ENCODE results near the gene TOMM40. TPM values are rescaled to one million over a fixed set of nuclear protein-coding genes. Genes with fewer than 3 reads are reported as not detected.

TOMM40 gene
- total RNA-seq, 3 donors from 2014 or later: 47.9 to 82.6 (median 53.5) TPM

DNA sequence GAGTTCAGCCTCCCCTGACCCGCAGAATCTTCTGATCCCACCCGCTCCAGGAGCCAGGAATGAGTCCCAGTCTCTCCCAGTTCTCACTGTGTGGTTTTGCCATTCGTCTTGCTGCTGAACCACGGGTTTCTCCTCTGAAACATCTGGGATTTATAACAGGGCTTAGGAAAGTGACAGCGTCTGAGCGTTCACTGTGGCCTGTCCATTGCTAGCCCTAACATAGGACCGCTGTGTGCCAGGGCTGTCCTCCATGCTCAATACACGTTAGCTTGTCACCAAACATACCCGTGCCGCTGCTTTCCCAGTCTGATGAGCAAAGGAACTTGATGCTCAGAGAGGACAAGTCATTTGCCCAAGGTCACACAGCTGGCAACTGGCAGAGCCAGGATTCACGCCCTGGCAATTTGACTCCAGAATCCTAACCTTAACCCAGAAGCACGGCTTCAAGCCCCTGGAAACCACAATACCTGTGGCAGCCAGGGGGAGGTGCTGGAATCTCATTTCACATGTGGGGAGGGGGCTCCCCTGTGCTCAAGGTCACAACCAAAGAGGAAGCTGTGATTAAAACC is 13.5 kb downstream of the TOMM40 start:
- Histone ChIP-seq H3K4me3 (no peak overlapping the region), H3K36me3 (ENCODE audit: low read depth) (no peaks in the 10 kb centered on the region), H3K9me3 (no peaks in the 10 kb centered on the region), H3K4me1 (ENCODE audit: low read depth) (peaks cover 6% of the 10 kb centered on the region)
- no peak for TF ChIP-seq CTCF (IDR thresholded peaks at IDR 0.05)
- no peak for DNase-seq
- ATAC-seq: no peak
- intact Hi-C loops (cut with DNase I, micrococcal nuclease): no loop called here

DNA sequence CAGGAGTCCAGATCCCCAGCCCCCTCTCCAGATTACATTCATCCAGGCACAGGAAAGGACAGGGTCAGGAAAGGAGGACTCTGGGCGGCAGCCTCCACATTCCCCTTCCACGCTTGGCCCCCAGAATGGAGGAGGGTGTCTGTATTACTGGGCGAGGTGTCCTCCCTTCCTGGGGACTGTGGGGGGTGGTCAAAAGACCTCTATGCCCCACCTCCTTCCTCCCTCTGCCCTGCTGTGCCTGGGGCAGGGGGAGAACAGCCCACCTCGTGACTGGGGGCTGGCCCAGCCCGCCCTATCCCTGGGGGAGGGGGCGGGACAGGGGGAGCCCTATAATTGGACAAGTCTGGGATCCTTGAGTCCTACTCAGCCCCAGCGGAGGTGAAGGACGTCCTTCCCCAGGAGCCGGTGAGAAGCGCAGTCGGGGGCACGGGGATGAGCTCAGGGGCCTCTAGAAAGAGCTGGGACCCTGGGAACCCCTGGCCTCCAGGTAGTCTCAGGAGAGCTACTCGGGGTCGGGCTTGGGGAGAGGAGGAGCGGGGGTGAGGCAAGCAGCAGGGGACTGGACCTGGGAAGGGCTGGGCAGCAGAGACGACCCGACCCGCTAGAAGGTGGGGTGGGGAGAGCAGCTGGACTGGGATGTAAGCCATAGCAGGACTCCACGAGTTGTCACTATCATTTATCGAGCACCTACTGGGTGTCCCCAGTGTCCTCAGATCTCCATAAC is 14.5 kb downstream of the TOMM40 start, which contains the start of gene APOE:
Gene APOE, plus strand, starts transcription at position 360 of the 724 bp plus-strand sequence. CDS start 829 bp downstream, outside the sequence.
- peaks cover 6% of the 10 kb centered on the region for H3K4me1 ChIP-seq (ENCODE audit: low read depth)
- H3K4me3 ChIP-seq: no peak within 1 kb of the TSS
- no peaks in the 10 kb centered on the region for H3K36me3 ChIP-seq (ENCODE audit: low read depth)
- no peaks in the 10 kb centered on the region for H3K9me3 ChIP-seq
- DNase-seq (no peak), ATAC-seq (no peak)
- no peak for TF ChIP-seq CTCF (IDR thresholded peaks at IDR 0.05)
- intact Hi-C loops (cut with DNase I, micrococcal nuclease): loop anchor here in 1 of 2 donors (5.0 kb wide), 1 partner anchor 47 kb away; no protein-coding TSS in a partner anchor

GRCh38 chr19:44907613-44908012 is 16.6 kb downstream of the TOMM40 start:
- Histone ChIP-seq H3K9me3 (no peaks in the 10 kb centered on the region), H3K4me1 (ENCODE audit: low read depth) (peaks cover 6% of the 10 kb centered on the region), H3K4me3 (no peak overlapping the region), H3K36me3 (ENCODE audit: low read depth) (no peaks in the 10 kb centered on the region)
- ATAC-seq: no peak
- intact Hi-C loops (cut with DNase I, micrococcal nuclease): loop anchor here in 1 of 2 donors (5.0 kb wide), 1 partner anchor 45 kb away; no protein-coding TSS in a partner anchor
- no peak for TF ChIP-seq CTCF (IDR thresholded peaks at IDR 0.05)
- DNase-seq: no peak

GRCh38 chr19:44908074-44908835 is 17.2 kb downstream of the TOMM40 start:
- DNase-seq: no peak
- ATAC-seq: no peak
- intact Hi-C loops (cut with DNase I, micrococcal nuclease): loop anchor here in 1 of 2 donors (5.0 kb wide), 1 partner anchor 44 kb away; no protein-coding TSS in a partner anchor

More at GRCh38 chr19:44908074-44908835, 17.2 kb downstream of the TOMM40 start:
- Histone ChIP-seq H3K4me3 (no peak overlapping the region), H3K4me1 (ENCODE audit: low read depth) (peaks cover 6% of the 10 kb centered on the region), H3K9me3 (no peaks in the 10 kb centered on the region), H3K36me3 (ENCODE audit: low read depth) (no peaks in the 10 kb centered on the region)
- no peak for TF ChIP-seq CTCF (IDR thresholded peaks at IDR 0.05)

Measured in mucosa of descending colon (tissue), 3 donors.